Dermis blood vessel endothelial cell (primary cell): ENCODE results near the gene SDC4. TPM values are rescaled to one million over a fixed set of nuclear protein-coding genes. Genes with fewer than 3 reads are reported as not detected.

Source experiments
- DNase-seq: peaks from one replicate; pipeline ENCODE4 v3.0.0; 2010
- total RNA-seq: library from RNA; depleted of rRNA; stranded (reverse); fragments of >200 nt; gene quantifications from 2 replicates; pipeline ENCODE4 v1.2.3, GENCODE V29; 2014

The SDC4 gene
- total RNA-seq, 1 donor from 2014 or later: 79.3 TPM

- peak; percentile 81 for DNase-seq
These were observed 54.9 kb downstream of the SDC4 start for GRCh38 chr20:45293041-45294002.

DNA sequence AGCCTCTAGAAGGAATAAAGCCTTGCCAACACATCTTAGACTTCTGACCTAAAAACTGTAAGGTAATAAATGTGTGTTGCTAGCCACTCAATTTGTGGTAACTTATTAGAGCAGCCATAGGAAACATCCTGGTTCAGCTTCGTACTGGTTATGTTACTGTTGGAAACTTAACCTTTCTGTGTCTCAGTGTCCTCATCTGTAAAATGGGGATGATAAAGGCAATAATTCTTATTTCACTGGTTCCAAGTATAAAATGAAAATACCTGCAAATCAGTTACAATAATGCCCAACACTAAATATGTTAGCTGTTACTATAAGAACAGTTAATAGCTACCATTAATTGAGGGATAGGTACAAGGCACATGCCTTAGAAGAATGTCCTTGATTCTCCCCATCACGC is 55.9 kb downstream of the SDC4 start:
- no peak for DNase-seq

GRCh38 chr20:45291526-45291925 is 56.7 kb downstream of the SDC4 start:
- DNase-seq: no peak

DNA sequence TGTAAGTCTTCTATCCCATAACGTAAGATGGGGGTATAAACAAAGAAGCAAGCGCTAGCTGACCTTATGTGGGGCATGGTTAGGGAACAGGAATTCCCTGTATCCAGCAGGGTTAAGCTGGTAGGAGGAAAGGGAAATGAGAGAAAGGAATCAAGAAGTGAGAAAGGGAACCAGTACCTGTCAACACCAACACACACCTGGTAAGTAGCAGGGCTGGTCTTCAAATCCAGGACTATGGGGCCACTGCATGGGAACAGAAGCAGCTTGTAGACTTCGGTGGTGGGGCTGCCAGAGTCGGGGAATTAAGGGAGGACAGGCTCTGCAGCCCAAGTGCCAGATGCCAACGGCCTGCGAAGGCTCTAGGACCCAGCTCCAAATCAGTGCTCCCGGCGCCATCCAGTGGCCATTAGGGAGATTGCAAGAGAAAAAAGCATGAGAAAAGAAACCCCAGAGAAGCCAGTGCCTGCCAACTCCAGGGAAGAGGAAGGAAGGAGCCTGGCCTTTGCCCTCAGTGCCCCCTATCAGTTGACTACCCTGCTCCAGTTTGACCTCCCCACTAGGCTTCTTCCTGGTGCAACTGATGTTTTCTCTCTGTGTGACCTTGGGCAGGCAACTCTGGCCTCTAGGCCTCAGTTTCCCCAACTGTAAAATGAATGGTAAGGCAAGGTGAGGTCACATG is 57.4 kb downstream of the SDC4 start:
- DNase-seq: peak; percentile 81

GRCh38 chr20:45289942-45290676 is 58.1 kb downstream of the SDC4 start:
- no peak for DNase-seq

DNA sequence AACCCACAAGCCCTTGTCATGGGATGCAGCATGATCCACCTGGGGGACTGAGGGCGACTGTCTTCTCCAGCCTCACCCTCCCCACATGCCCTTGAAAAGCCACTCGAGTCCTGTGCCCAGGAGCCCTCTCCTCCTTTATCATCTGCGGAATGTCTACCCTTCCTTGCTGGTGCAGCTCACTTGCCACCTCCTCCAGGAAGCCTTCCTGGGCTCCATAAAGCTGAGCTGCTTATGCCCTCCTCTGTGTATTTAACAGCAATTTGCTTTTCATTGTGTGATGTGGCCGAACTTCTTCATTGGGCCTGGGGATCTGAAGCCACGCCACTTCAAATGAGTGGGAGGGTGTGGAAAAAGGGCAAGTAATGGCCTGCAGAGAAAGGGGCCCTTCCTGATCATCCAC is 59.4 kb downstream of the SDC4 start:
- DNase-seq: no peak

DNA sequence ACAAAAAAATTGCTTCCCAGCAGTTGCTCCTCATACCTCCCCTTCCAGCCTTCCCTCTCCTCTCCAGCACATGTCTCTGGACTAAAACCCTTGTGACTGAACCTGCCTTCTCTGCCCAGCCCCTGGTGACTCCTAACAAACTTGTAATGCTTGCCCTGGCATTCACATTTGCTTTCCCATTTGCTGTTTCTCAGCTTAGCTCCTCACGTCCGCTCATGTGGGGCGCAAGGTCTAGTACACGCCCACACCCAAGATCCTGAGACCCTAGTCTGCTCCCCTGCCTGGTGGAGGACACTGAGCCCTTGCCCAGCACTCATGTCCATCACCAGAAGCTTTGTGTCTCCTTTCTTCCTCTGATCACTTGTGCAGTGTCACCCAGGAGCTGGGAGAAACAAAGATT is 59.8 kb downstream of the SDC4 start:
- DNase-seq: no peak

GRCh38 chr20:45283551-45284057 is 64.6 kb downstream of the SDC4 start:
- no peak for DNase-seq

DNA sequence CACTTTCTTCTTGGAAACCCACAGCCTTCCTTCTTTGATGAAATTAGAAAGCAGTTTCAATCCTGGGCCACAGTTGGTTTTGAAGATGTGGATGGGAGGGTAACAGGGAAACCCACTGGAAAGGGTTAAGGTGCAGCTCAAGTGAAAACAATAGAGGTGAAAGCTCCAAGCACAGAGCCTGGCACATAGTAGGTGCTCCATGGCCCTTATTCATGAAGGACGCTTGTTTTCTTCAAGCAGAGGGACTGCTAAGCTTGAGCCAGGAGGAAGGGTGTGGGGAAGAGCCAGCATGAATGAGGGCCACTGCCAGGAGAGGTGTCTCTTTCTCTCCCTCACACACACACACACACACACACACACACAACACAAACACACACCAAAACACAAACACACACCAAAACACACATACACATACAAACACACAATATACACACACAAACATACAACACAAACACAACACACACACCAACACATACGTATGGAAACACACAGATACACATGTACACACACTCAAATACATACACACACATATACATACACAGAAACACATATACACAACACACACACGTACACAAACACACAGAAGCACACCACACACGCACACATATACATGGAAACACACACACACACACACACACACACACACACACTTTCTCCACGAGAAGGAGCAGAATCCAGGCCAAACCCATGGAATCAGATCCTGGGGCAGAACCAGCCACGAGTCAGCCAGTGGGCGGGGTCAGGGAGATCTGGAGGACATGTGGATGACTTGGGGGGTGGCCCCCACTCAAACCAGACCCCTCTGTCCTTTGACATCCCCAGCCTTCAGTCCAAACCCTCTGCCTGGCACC is 65.3 kb downstream of the SDC4 start:
- no peak for DNase-seq

GRCh38 chr20:45279992-45280391 is 68.2 kb downstream of the SDC4 start:
- no peak for DNase-seq

GRCh38 chr20:45275338-45275737 is 72.9 kb downstream of the SDC4 start:
- no peak for DNase-seq

Other genes with a start within 250 kb of the SDC4 start
- 0.33 and 0.68 TPM in 2 replicates for gene KCNS1, start 247.3 kb downstream of the SDC4 start, total RNA-seq
- gene WFDC5, start 233.2 kb downstream of the SDC4 start, total RNA-seq: not detected in 2 replicates
- not detected in 2 replicates for gene WFDC12, start 224.0 kb downstream of the SDC4 start, total RNA-seq
- not detected in 2 replicates for gene PI3, start 173.5 kb downstream of the SDC4 start, total RNA-seq
- gene SEMG1, start 141.4 kb downstream of the SDC4 start, total RNA-seq: not detected in 2 replicates
- not detected in 2 replicates for gene SEMG2, start 127.1 kb downstream of the SDC4 start, total RNA-seq
- 0.70 and 2.0 TPM in 2 replicates for gene SLPI, start 93.9 kb downstream of the SDC4 start, total RNA-seq
- gene RBPJL, start 41.6 kb downstream of the SDC4 start, total RNA-seq: not detected in 2 replicates
- 0.09 and 0.17 TPM in 2 replicates for gene MATN4, start 40.1 kb downstream of the SDC4 start, total RNA-seq
- 23.3 and 26.2 TPM in 2 replicates for gene SYS1, start 14.7 kb upstream of the SDC4 start, total RNA-seq
- not detected in 2 replicates for gene TP53TG5, start 29.9 kb upstream of the SDC4 start, total RNA-seq
- 3.4 and 8.9 TPM in 2 replicates for gene DBNDD2, start 59.9 kb upstream of the SDC4 start, total RNA-seq
- gene PIGT, start 67.7 kb upstream of the SDC4 start, total RNA-seq: 23.8 and 32.4 TPM in 2 replicates
- gene WFDC2, start 121.3 kb upstream of the SDC4 start, total RNA-seq: not detected in 2 replicates
- not detected in 2 replicates for gene SPINT3, start 167.2 kb upstream of the SDC4 start, total RNA-seq
- gene WFDC6, start 191.1 kb upstream of the SDC4 start, total RNA-seq: not detected in 2 replicates
- gene EPPIN, start 199.0 kb upstream of the SDC4 start, total RNA-seq: not detected in 2 replicates
- gene WFDC8, start 230.9 kb upstream of the SDC4 start, total RNA-seq: not detected in 2 replicates